Left cardiac atrium (tissue), 4 donors: ENCODE data around the gene CRYZ. TPM values are rescaled to one million over a fixed set of nuclear protein-coding genes. Genes with fewer than 3 reads are reported as not detected.
"Not testable (repeated sequence)": the region's sequence is repeated elsewhere in the genome, so short reads cannot be mapped to it uniquely, and the experiment has no call there.

Experiments
- ATAC-seq, 2 donors: fragments of 200-7000 bp; cut with Tn5 transposase; one replicate each; pipeline ENCODE4 v1.9.1; 2020; ENCODE audit warnings: mild to moderate bottlenecking in 2 of 2, moderate library complexity in 2 of 2
- DNase-seq: peaks from one replicate; pipeline ENCODE4 v3.0.0-alpha.2; 2020
- intact Hi-C, 2 donors: fragments of 100-400 bp; cut with DNase I; formaldehyde crosslinking; loops; one replicate each; pipeline versions ENCODE4 v1.14.1 to v1.15.1; 2022 to 2023
- long read RNA-seq: library from polyadenylated mRNA; unstranded; transcript quantifications from one replicate; pipeline ENCODE4 v2.0.0, GENCODE V29; 2021
- total RNA-seq, 2 donors: library from RNA; stranded (reverse); fragmentation: NEBNext Ultra II Directional; extraction: Animal tissue kit (Norgen Biotek cat#: 25700); gene quantifications; one replicate each; pipeline ENCODE4 v1.2.1, GENCODE V29; 2021
- donor health status: DM: no; HTN: yes; CAD: no.
- donor health status: DM: no; HTN: yes; CAD: no; lungs with severe emphysema.
- donor health status: DM: yes; HTN: yes; CAD: no.
- donor health status: Dilated cardiomyopathy.

CRYZ gene, protein sequence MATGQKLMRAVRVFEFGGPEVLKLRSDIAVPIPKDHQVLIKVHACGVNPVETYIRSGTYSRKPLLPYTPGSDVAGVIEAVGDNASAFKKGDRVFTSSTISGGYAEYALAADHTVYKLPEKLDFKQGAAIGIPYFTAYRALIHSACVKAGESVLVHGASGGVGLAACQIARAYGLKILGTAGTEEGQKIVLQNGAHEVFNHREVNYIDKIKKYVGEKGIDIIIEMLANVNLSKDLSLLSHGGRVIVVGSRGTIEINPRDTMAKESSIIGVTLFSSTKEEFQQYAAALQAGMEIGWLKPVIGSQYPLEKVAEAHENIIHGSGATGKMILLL
- 10 to 100 TPM; 23.6 to 35.5 TPM for total RNA-seq
- long read RNA-seq, transcript CRYZ-201 (9 exons, 1,888 nt), result major isoform, 49 of 55 reads
- long read RNA-seq, partial matches to known transcripts, result 0 of 55 reads
- long read RNA-seq, other reads (novel, unspliced or antisense), result 3 of 55 reads

DNA sequence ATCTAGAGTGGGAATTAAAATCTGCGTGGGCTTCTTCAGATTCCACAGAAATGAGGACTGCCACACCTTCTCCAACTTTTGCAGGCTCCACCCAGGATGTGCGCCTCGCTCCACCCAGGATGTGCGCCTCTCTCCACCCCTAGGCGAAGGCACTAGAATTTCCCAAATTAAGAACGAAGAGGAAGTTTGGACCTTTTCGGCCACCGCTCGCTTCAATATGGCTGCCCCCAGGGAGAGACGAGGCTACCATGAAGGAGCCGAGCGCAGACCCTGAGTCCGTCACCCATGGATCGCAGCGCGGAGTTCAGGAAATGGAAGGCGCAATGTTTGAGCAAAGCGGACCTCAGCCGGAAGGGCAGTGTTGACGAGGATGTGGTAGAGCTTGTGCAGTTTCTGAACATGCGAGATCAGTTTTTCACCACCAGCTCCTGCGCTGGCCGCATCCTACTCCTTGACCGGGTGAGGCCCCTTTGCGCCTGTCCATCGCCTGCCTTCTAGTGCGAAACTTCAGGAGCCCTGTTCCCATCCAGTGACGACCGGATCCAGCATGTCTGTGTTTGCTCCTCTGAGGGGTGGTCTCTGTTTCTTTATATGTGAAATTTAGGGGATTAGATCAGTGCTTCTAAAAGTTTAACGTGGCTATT lies at the start of gene CRYZ, which contains the start of gene TYW3:
Gene CRYZ, minus strand, starts transcription at position 91 of the 644 bp plus-strand sequence. CDS start 8,229 bp downstream, outside the sequence.
Gene TYW3, plus strand, starts transcription at position 193 of the 644 bp plus-strand sequence. Its CDS starts 93 bp downstream, at position 286.
- ATAC-seq (peak; percentile 96 to 98), DNase-seq (peak; percentile 90)
- intact Hi-C loops, result no loop called here

DNA sequence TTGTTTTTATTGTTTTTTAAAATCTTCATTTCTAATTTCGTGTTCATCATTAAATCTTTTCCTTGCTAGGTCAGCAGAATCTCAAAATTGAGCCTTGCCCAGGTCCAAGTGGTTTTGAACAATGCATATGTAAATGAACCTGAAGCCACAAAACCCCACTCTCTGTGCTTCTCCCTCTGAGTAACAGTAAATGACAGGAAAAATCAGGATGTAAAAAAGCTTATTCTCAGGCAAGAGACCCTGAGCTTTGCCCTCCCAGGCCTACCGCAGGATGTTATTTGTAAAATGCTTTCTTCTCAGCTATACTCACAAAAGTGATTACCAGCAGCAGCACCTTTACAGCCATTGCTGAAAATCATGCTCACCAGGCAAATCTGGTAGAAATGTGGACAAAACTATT lies 47.7 kb upstream of the CRYZ start:
- intact Hi-C loops, result no loop called here
- no peak for ATAC-seq

DNA sequence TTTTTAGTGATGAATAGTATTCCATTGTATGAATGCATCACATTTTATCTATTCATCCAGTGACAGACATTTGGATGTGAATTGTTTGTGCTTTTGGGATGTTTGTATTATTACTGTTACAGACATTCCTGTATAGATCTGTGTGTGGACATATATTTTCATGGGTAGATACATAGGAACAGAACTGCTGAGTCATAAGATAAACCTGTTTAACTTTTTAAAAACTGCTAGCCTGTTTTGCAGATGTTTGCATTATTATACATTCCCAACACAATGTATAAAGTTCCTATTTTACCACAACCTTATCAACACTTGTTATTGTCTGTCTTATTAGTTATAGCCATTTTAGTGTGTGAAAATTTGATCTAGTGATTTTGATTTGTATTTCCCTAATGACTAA lies 46.9 kb upstream of the CRYZ start:
- intact Hi-C loops, result loop anchor here in 1 of 2 donors (10.0 kb wide), 1 partner anchor 425 kb away; no protein-coding TSS in a partner anchor
- no peak for DNase-seq
- no peak for ATAC-seq

More for the DNA sequence above, 47.7 kb upstream of the CRYZ start:
- no peak for DNase-seq

DNA sequence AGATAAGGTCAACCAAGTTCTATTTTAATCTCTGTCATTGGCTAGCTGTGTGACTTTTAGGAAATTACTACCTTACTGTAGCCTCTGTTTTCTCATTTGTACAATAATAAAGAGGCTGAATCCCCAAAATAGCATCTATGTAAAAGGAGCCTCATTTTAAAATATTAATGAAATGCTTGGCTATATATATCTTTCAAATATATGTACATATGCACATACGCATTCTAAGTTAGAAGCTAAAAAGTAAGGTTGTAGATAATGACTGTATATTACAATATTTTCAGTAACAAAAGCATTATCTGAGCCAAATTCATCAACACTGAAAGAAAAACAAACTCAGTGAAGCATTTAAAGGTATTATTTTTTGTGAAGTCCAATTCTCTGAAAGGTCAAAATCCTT lies 44.7 kb upstream of the CRYZ start:
- intact Hi-C loops, result loop anchor here in 1 of 2 donors (10.0 kb wide), 1 partner anchor 427 kb away; no protein-coding TSS in a partner anchor
- DNase-seq, result no peak

DNA sequence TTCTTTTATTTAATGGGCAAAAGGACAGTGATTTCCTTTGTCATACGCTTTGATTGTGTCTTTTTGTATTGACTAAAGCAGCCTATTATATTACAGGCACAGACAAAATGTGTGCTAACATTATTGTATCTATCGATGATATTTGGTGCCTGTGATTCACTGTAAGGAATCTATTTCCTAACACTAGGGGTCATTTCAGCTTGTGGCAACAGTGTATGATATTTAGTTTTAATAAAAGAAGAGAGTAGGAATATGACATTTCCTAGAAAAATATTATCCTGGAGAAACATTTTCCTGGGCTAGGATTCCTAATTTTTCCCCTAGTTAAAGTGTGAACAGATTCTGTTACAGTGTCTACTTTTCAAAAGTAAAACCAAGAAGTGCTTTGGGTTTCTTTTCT lies 42.9 kb upstream of the CRYZ start:
- DNase-seq (no peak), ATAC-seq (no peak)
- intact Hi-C loops, result loop anchor here in 1 of 2 donors (10.0 kb wide), 1 partner anchor 429 kb away; no protein-coding TSS in a partner anchor

More for the DNA sequence above, 44.7 kb upstream of the CRYZ start:
- ATAC-seq, result no peak

DNA sequence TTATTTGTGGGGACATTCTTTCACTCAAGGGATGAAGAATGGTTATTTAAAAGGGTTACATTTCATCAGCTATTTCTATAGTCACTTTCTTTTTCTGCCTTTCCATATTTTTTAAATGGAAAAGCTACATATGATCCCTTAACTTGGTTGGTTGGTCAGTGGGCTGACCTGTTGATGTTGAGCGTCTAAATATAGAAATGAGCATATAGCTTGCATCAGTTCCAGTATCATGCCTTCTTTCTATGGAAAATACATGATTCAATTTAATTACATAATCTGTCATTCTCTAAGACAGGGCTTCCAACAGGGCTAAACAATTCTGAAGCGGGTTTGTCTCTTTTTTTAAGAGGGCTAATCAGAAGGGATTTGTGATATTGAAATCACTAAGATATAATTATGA lies 40.7 kb upstream of the CRYZ start:
- no peak for ATAC-seq
- intact Hi-C loops, result loop anchor here in 1 of 2 donors (10.0 kb wide), 1 partner anchor 431 kb away; no protein-coding TSS in a partner anchor
- DNase-seq, result no peak

DNA sequence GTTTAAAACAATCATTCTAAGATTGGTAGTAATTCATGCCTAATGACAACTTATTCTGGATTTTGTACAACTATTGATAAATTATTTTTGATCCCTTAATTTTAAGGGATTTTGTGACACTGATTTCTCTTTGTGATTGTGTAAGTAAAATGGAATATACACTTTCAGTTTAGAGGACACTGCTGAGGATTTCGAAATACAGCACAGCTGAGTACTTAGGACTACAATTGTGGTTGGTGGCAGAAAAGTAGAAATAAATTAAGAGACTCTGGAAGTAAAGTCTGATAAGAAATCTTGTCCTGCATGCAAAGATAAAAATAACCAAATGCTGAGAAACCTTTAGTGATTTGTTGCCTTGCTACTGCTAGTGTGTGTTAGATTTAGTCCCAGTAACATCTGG lies 40.1 kb upstream of the CRYZ start:
- intact Hi-C loops, result loop anchor here (1.0 to 10.0 kb wide), 2 partner anchors 430 to 432 kb away; no protein-coding TSS in a partner anchor
- ATAC-seq (no peak), DNase-seq (no peak)

DNA sequence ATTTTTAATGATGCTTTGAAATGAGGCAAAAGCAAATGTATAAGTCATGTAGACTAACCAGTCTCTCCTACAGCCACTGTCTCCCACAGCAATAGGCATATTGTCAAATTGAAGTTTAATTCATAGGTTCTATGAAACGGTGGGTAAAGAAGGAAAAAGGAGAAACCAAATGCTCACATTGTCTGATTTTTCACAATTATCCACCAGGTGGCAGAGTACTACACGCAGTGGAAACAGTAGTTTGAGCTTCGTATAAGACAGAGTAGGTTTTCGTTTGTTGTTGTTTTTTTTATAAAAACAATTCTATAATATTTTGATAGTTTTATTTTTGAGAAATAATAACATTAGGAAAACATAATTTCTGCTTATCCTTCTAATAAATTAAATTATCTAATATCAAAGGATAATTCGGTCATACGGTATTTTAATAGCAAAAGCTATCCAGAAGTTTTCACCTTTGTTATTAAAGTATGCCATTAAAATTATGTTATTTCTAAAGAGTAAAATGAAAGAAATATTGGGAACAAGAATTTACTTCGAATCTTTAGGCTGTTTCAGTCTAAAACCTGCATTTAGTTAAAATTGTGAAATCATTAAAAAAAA lies 39.2 kb upstream of the CRYZ start:
- ATAC-seq (no peak), DNase-seq (no peak)
- intact Hi-C loops, result loop anchor here (1.0 to 10.0 kb wide), 2 partner anchors 431 to 433 kb away; no protein-coding TSS in a partner anchor

DNA sequence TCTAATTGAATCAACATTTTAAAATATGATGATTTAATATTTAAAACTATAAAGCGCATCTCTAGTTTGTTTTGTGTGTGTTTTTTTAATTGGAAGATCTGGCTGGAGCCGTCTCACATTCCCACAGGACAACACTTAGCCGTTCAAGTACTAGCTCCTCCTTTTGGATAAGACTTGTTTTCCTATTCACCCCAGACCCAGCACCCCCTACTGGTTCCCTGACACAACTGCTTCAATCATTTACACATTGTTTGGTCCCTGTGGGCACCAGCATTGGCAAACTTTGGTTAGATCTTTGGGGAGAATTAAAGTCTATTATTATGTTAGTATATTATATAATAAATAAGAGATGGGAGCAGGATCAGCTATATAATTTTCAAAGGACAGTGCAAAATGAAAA lies 34.6 kb upstream of the CRYZ start:
- DNase-seq, result no peak
- intact Hi-C loops, result no loop called here
- no peak for ATAC-seq

DNA sequence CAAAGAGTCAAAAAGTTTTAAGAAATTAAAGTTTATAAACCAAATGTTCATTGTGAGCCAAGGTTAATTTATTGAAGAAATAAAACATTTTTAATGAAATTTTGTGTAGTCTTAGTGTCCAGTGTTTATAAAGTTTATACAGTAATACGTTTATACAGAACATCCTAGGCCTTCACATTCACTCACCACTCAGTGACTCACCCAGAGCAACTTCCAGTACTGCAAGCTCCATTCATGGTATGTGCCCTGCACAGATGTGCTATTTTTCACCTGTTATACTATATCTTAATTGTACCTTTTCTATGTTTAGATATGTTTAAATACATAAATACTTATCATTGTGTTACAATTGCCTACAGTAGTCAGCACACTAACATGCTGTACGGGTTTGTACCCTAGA lies 33.7 kb upstream of the CRYZ start:
- DNase-seq (no peak), ATAC-seq (no peak)
- intact Hi-C loops, result no loop called here

DNA sequence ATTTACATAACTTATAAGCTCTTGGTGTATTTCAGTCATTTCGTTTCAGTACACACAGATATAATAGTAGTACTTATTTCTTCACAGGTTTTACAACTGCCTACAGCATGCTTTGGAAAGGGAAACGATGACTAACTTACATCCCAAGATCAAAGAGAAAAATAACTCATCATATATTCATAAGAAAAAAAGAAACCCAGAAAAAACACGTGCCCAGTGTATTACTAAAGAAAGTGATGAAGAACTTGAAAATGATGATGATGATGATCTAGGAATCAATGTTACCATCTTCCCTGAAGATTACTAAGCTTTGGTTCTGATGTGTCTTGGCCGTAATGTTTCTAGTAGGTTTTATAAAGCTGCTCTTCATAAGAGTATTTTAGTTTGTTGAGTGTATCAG lies 31.0 kb upstream of the CRYZ start:
- DNase-seq (no peak), ATAC-seq (no peak)
- intact Hi-C loops, result no loop called here

DNA sequence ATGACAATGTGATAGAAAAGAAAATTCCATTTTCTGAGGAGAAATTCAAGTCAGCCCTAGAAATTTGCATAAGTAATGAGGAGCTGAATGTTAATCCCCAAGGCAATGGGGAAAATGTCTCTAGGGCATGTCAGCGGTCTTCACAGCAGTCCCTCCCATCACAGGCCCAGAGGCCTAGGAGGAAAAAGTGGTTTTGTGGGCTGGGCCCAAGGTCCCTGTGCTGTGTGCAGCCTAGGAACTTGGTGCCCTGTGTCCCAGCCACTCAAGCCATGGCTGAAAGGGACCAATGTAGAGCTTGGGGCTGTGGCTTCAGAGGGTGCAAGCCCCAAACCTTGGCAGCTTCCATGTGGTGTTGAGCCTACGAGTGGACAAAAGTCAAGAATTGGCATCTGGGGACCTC lies 23.8 kb upstream of the CRYZ start:
- DNase-seq, ATAC-seq, intact Hi-C loops: not testable (repeated sequence)

DNA sequence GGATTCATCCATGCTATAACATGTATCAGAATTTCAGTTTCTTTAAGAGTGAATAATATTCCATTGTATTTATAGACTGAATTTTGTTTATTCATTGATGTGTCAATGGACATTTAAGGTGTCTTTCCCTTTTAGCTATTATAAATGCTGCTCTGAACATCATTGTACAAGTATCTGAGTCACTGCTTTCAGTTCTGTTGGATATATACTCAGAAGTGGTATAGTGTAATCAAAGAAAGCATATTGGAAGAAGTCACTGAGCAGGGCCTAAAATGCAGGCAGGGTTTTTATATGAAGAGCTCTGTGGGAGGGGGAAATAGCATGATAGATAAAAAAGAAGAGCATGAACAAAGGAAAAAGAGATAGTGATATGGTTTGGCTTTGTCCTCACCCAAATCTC lies 22.6 kb upstream of the CRYZ start:
- DNase-seq, result no peak
- no peak for ATAC-seq
- intact Hi-C loops, result no loop called here

DNA sequence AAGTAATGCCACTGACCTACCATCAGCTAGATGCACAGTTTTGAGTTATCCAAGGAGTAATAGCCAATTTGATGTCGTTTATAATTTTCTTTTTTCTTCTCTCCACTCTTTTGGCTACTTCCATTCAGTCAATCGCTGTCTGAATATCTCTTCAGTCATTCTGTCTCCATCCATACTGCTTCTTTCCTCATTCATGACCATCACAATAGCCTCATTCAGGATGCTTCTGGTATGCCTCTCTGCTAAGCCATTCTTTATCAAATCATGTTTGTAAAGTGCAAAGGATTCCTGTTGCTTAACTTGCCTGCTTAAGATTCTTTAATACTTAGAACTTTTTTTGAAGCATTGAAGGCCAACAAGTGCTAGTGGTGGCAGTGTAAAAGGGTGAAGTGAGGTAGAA lies 20.3 kb upstream of the CRYZ start:
- DNase-seq, result no peak
- intact Hi-C loops, result no loop called here
- no peak for ATAC-seq

DNA sequence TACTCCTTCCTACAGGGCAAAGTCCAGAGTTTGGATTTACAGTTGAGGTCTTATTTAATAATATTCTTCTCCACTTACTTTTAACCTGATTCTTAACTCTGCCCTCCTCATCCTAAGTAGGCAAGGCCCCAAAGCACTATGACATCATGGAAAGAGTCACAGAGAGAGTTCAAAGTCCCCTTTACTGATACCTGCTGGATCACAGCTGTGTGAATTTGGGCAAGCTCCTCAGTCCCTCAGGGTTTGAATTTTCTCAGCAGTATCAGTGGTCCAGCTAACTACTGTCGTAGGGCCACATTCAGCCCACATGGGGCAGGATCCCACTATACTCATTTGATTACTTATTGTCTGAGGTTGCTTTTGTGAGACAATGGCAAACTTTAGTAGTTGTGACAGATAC lies 16.1 kb upstream of the CRYZ start:
- intact Hi-C loops, result no loop called here
- ATAC-seq, result no peak

DNA sequence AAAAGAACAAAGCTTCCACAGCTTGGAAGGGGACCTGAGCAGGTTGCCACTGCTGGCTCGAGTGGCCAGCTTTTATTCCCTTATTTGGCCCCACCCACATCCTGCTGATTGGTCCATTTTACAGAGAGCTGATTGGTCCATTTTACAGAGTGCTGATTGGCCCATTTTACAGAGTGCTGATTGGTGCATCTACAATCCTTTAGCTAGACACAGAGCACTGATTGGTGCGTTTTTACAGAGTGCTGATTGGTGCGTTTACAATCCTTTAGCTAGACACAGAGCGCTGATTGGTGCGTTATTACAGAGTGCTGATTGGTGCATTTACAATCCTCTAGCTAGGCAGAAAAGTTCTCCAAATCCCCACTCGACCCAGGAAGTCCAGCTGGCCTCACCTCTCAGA lies 12.4 kb upstream of the CRYZ start:
- DNase-seq, intact Hi-C loops, ATAC-seq: not testable (repeated sequence)

More for the DNA sequence above, 16.1 kb upstream of the CRYZ start:
- no peak for DNase-seq

DNA sequence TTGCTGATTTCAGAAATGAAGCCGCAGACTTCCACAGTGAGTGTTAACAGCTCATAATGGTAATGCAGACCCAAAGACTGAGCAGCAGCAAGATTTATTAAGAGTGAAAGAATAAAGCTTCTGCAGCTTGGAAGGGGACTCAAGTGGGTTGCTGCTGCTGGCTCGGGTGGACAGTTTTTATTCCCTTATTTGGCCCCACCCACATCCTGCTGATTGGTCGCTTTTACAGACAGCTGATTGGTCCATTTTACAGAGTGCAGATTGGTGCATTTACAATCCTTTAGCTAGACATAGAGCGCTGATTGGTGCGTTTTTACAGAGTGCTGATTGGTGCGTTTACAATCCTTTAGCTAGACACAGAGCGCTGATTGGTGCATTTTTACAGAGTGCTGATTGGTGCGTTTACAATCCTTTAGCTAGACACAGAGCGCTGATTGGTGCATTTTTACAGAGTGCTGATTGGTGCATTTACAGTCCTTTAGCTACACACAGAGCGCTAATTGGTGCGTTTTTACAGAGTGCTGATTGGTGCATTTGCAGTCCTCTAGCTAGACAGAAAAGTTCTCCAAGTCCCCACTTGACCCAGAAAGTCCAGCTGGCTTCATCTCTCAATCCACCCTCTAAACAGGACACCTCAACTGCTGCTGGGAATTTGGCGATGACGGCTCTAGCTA lies 7.6 kb upstream of the CRYZ start:
- intact Hi-C loops, ATAC-seq, DNase-seq: not testable (repeated sequence)

DNA sequence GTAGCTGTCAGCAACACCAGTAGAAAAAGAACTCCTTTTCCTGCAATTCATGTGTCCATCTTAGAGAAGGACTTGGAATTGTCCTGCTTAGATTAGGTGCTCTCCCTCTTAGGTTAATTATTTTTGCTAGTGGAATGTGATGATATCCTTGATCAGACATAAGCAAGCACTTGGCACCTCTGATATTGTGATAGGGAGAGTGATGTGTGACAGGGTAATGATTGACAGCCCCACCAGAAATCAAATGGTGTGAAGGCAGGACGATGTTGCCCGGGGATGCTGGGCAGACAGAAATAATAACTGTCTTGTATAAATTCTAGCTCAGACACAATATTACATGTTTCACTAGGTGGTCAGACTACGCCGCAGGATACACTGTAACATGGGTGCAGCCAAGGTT lies 4.5 kb upstream of the CRYZ start:
- ATAC-seq (no peak), DNase-seq (no peak)
- intact Hi-C loops, result no loop called here
